ENCODE measurements around the gene NEURL3. TPM values are rescaled to one million over a fixed set of nuclear protein-coding genes. Genes with fewer than 3 reads are reported as not detected.
A peak's percentile ranks its signal among the peaks of the same experiment; 100 is the strongest.

The NEURL3 gene
- total and polyA plus RNA-seq, 2 donors (not counting 1 experiment from before 2014, with no cell fraction given), result not detected

GRCh38 chr2:96501886-96502810 is 3.0 kb downstream of the NEURL3 start:
- H3K9ac ChIP-seq (ENCODE audit: insufficient read depth, low read length), result no peak overlapping the region
- no peak for TF ChIP-seq EZH2 (IDR thresholded peaks at IDR 0.05; ENCODE audit: low read length, missing control alignments)

GRCh38 chr2:96501471-96501874 is 3.7 kb downstream of the NEURL3 start:
- Histone ChIP-seq H3K4me2 (ENCODE audit: extremely low read depth, insufficient read depth, low read length) (no peak overlapping the region), H3K9me3 (ENCODE audit: control insufficient read depth, insufficient read depth, low read depth, low read length) (no peaks in the 10 kb centered on the region), H3K36me3 (ENCODE audit: control insufficient read depth, insufficient read depth, low read length) (no peaks in the 10 kb centered on the region), H4K20me1 (ENCODE audit: control insufficient read depth, extremely low read depth, insufficient read depth, low read length) (no peaks in the 10 kb centered on the region), H2AFZ (ENCODE audit: low read length) (no peak overlapping the region), H3K79me2 (ENCODE audit: control insufficient read depth, insufficient read depth, low read length) (no peaks in the 10 kb centered on the region), H3K27me3 (ENCODE audit: control insufficient read depth, insufficient read depth, low read length) (peaks cover 34% of the 10 kb centered on the region), H3K4me3 (replicated peaks in 1 of 4; ENCODE audit: control extremely low read depth in 1 of 4, insufficient read depth in 1 of 4, low read depth in 3 of 4, low read length in 4 of 4) (no peak overlapping the region), H3K9ac (ENCODE audit: insufficient read depth, low read length) (no peak overlapping the region), H3K27ac (ENCODE audit: insufficient read depth, low read length) (no peak overlapping the region), H3K4me1 (ENCODE audit: control insufficient read depth, extremely low read depth, insufficient read depth, low read length) (no peaks in the 10 kb centered on the region)
- TF ChIP-seq EZH2 (IDR thresholded peaks at IDR 0.05; ENCODE audit: low read length, missing control alignments), result no peak
- TF ChIP-seq CTCF (conservative IDR thresholded peaks at IDR 0.05 in 1 of 2, IDR thresholded peaks at IDR 0.05 in 1 of 2; ENCODE audit: low read depth in 1 of 2, low read length in 2 of 2), result no peak
- DNase-seq (ENCODE audit: low read depth in 2 of 2), result no peak

More at GRCh38 chr2:96501886-96502810, 3.0 kb downstream of the NEURL3 start:
- Histone ChIP-seq H3K4me2 (ENCODE audit: extremely low read depth, insufficient read depth, low read length) (no peak overlapping the region), H2AFZ (ENCODE audit: low read length) (no peak overlapping the region), H3K4me1 (ENCODE audit: control insufficient read depth, extremely low read depth, insufficient read depth, low read length) (no peaks in the 10 kb centered on the region), H3K4me3 (replicated peaks in 1 of 4; ENCODE audit: control extremely low read depth in 1 of 4, insufficient read depth in 1 of 4, low read depth in 3 of 4, low read length in 4 of 4) (no peak overlapping the region), H3K27me3 (ENCODE audit: control insufficient read depth, insufficient read depth, low read length) (peaks cover 28% of the 10 kb centered on the region), H4K20me1 (ENCODE audit: control insufficient read depth, extremely low read depth, insufficient read depth, low read length) (no peaks in the 10 kb centered on the region), H3K36me3 (ENCODE audit: control insufficient read depth, insufficient read depth, low read length) (no peaks in the 10 kb centered on the region), H3K27ac (ENCODE audit: insufficient read depth, low read length) (no peak overlapping the region), H3K9me3 (ENCODE audit: control insufficient read depth, insufficient read depth, low read depth, low read length) (no peaks in the 10 kb centered on the region), H3K79me2 (ENCODE audit: control insufficient read depth, insufficient read depth, low read length) (no peaks in the 10 kb centered on the region)
- DNase-seq (ENCODE audit: low read depth in 2 of 2), result no peak

GRCh38 chr2:96500385-96501066 is 4.6 kb downstream of the NEURL3 start:
- no peaks in the 10 kb centered on the region for H3K79me2 ChIP-seq (ENCODE audit: control insufficient read depth, insufficient read depth, low read length)
- H3K27ac ChIP-seq (ENCODE audit: insufficient read depth, low read length), result no peak overlapping the region
- H3K4me3 ChIP-seq (replicated peaks in 1 of 4; ENCODE audit: control extremely low read depth in 1 of 4, insufficient read depth in 1 of 4, low read depth in 3 of 4, low read length in 4 of 4), result no peak overlapping the region
- H3K36me3 ChIP-seq (ENCODE audit: control insufficient read depth, insufficient read depth, low read length), result no peaks in the 10 kb centered on the region
- no peak overlapping the region for H2AFZ ChIP-seq (ENCODE audit: low read length)
- H3K9ac ChIP-seq (ENCODE audit: insufficient read depth, low read length), result no peak overlapping the region
- no peaks in the 10 kb centered on the region for H3K9me3 ChIP-seq (ENCODE audit: control insufficient read depth, insufficient read depth, low read depth, low read length)
- H3K27me3 ChIP-seq (ENCODE audit: control insufficient read depth, insufficient read depth, low read length), result peaks cover 42% of the 10 kb centered on the region
- no peak overlapping the region for H3K4me2 ChIP-seq (ENCODE audit: extremely low read depth, insufficient read depth, low read length)
- no peaks in the 10 kb centered on the region for H3K4me1 ChIP-seq (ENCODE audit: control insufficient read depth, extremely low read depth, insufficient read depth, low read length)
- DNase-seq (ENCODE audit: low read depth in 2 of 2), result no peak
- H4K20me1 ChIP-seq (ENCODE audit: control insufficient read depth, extremely low read depth, insufficient read depth, low read length), result no peaks in the 10 kb centered on the region
- TF ChIP-seq CTCF (conservative IDR thresholded peaks at IDR 0.05 in 1 of 2, IDR thresholded peaks at IDR 0.05 in 1 of 2; ENCODE audit: low read depth in 1 of 2, low read length in 2 of 2) (no peak), EZH2 (IDR thresholded peaks at IDR 0.05; ENCODE audit: low read length, missing control alignments) (peak; percentile 78)
